ENCODE measurements around the gene LAMA4. TPM values are rescaled to one million over a fixed set of nuclear protein-coding genes. Genes with fewer than 3 reads are reported as not detected.
A peak's percentile ranks its signal among the peaks of the same experiment; 100 is the strongest.

Gene LAMA4
- total RNA-seq, 1 experiment from 2014 or later, result 58.3 TPM

GRCh38 chr6:112190164-112190563, 64.2 kb downstream of the LAMA4 start:
- Histone ChIP-seq H3K36me3 (ENCODE audit: low read depth) (peaks cover 92% of the 10 kb centered on the region), H3K4me2 (no peak overlapping the region), H4K20me1 (ENCODE audit: insufficient read depth) (no peaks in the 10 kb centered on the region), H3K27ac (no peak overlapping the region), H3K9me2 (ENCODE audit: insufficient read depth) (no peaks in the 10 kb centered on the region), H3F3A (ENCODE audit: insufficient read depth, low read depth) (peaks cover 8% of the 10 kb centered on the region; the same call in 1 of the 2 replicates), H3K4me1 (replicated peaks; ENCODE audit: insufficient read depth) (no peaks in the 10 kb centered on the region), H3K79me2 (ENCODE audit: low read depth) (no peaks in the 10 kb centered on the region), H3K9me3 (ENCODE audit: insufficient read depth, low read depth) (no peaks in the 10 kb centered on the region), H3K27me3 (ENCODE audit: insufficient read depth, low read depth) (no peaks in the 10 kb centered on the region), H3K4me3 (no peak overlapping the region), H2AFZ (no peak overlapping the region)
- POLR2A ChIA-PET (ENCODE audit: unreplicated experiment), result no interaction called here
- DNase-seq, result peak in 1 of 2 experiments; percentile 21
- CTCF ChIA-PET, result no interaction called here
- no TSS peak for BruUV-seq (replicated peaks)
- intact Hi-C loops (cut with micrococcal nuclease; ENCODE audit: unreplicated experiment), result no loop called here
- no peak for TF ChIP-seq EZH2 (IDR thresholded peaks at IDR 0.05; ENCODE audit: low read depth)
- no peak for TF ChIP-seq CTCF (conservative IDR thresholded peaks at IDR 0.05)

GRCh38 chr6:112189494-112189893, 64.9 kb downstream of the LAMA4 start:
- intact Hi-C loops (cut with micrococcal nuclease; ENCODE audit: unreplicated experiment), result loop anchor here (10.0 kb wide), 1 partner anchor 1745 kb away; no protein-coding TSS in a partner anchor

GRCh38 chr6:112188906-112189305, 65.5 kb downstream of the LAMA4 start:
- no peaks in the 10 kb centered on the region for H3K4me1 ChIP-seq (replicated peaks; ENCODE audit: insufficient read depth)
- no peak overlapping the region for H3K4me2 ChIP-seq
- H3K9me3 ChIP-seq (ENCODE audit: insufficient read depth, low read depth), result no peaks in the 10 kb centered on the region
- H4K20me1 ChIP-seq (ENCODE audit: insufficient read depth), result no peaks in the 10 kb centered on the region
- POLR2A ChIA-PET (ENCODE audit: unreplicated experiment), result interaction anchor here (0.6 to 0.8 kb wide), 2 partner anchors 28 to 119 kb away, joined by 3 to 7 read pairs; no protein-coding TSS in a partner anchor
- no peak overlapping the region for H3K27ac ChIP-seq
- no TSS peak for BruUV-seq (replicated peaks)
- TF ChIP-seq EZH2 (IDR thresholded peaks at IDR 0.05; ENCODE audit: low read depth) (no peak), CTCF (conservative IDR thresholded peaks at IDR 0.05) (no peak)
- H3K27me3 ChIP-seq (ENCODE audit: insufficient read depth, low read depth), result no peaks in the 10 kb centered on the region
- no peaks in the 10 kb centered on the region for H3K79me2 ChIP-seq (ENCODE audit: low read depth)
- CTCF ChIA-PET, result no interaction called here
- H2AFZ ChIP-seq, result no peak overlapping the region
- no peak for DNase-seq
- H3F3A ChIP-seq (ENCODE audit: insufficient read depth, low read depth), result peaks cover 12% of the 10 kb centered on the region; the same call in 1 of the 2 replicates
- H3K4me3 ChIP-seq, result no peak overlapping the region
- no peaks in the 10 kb centered on the region for H3K9me2 ChIP-seq (ENCODE audit: insufficient read depth)
- intact Hi-C loops (cut with micrococcal nuclease; ENCODE audit: unreplicated experiment), result loop anchor here (10.0 kb wide), 1 partner anchor 1746 kb away; no protein-coding TSS in a partner anchor
- peaks cover 91% of the 10 kb centered on the region for H3K36me3 ChIP-seq (ENCODE audit: low read depth)

More at GRCh38 chr6:112189494-112189893, 64.9 kb downstream of the LAMA4 start:
- ChIA-PET POLR2A (ENCODE audit: unreplicated experiment) (interaction anchor here (0.6 to 0.8 kb wide), 2 partner anchors 28 to 119 kb away, joined by 3 to 7 read pairs; no protein-coding TSS in a partner anchor), CTCF (no interaction called here)
- Histone ChIP-seq H3K9me2 (ENCODE audit: insufficient read depth) (no peaks in the 10 kb centered on the region), H2AFZ (no peak overlapping the region), H3K9me3 (ENCODE audit: insufficient read depth, low read depth) (no peaks in the 10 kb centered on the region), H3K27me3 (ENCODE audit: insufficient read depth, low read depth) (no peaks in the 10 kb centered on the region), H3K4me2 (no peak overlapping the region), H3K27ac (no peak overlapping the region), H3F3A (ENCODE audit: insufficient read depth, low read depth) (peaks cover 8% of the 10 kb centered on the region; the same call in 1 of the 2 replicates), H4K20me1 (ENCODE audit: insufficient read depth) (no peaks in the 10 kb centered on the region), H3K4me1 (replicated peaks; ENCODE audit: insufficient read depth) (no peaks in the 10 kb centered on the region), H3K4me3 (no peak overlapping the region), H3K79me2 (ENCODE audit: low read depth) (no peaks in the 10 kb centered on the region), H3K36me3 (ENCODE audit: low read depth) (peaks cover 90% of the 10 kb centered on the region)
- peak in 1 of 2 experiments; percentile 16 for DNase-seq
- TF ChIP-seq EZH2 (IDR thresholded peaks at IDR 0.05; ENCODE audit: low read depth), result no peak
- no peak for TF ChIP-seq CTCF (conservative IDR thresholded peaks at IDR 0.05)
- no TSS peak for BruUV-seq (replicated peaks)

Data from PC-9 (cell line).